GM20431 (cell line): ENCODE results near the gene NEIL3.

Source experiments
- in situ Hi-C: fragments of 300-500 bp; cut with MseI, MboI; formaldehyde crosslinking; loops from one replicate; pipeline ENCODE4 v1.15.0; 2020; ENCODE audit warnings: low sequenced_read_pairs; ENCODE audit not compliant: unreplicated experiment

The NEIL3 gene

GRCh38 chr4:177356921-177357320 lies 47.2 kb downstream of the NEIL3 start:
- in situ Hi-C loops = no loop called here

DNA sequence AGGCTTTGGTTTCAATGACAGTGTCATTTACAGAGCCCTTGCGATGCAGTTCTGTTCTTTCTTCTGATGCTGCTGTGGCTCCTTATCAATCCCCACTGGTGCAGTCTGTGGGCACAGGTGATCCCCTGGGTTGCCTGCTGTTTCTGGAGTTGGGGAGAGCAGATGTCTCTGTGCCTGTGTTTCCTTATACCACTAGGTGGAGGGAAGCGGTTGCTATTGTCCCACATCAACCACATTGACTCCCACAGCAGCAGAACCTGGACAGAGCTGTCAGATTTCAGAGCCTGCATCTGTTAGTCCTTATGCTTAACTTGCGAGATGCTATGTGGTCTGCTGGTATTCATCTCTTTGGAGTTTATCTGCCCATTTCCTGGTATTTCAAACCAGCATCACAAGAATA lies 57.7 kb downstream of the NEIL3 start:
- in situ Hi-C loops = no loop called here

GRCh38 chr4:177369372-177369771 lies 59.7 kb downstream of the NEIL3 start:
- in situ Hi-C loops = no loop called here

DNA sequence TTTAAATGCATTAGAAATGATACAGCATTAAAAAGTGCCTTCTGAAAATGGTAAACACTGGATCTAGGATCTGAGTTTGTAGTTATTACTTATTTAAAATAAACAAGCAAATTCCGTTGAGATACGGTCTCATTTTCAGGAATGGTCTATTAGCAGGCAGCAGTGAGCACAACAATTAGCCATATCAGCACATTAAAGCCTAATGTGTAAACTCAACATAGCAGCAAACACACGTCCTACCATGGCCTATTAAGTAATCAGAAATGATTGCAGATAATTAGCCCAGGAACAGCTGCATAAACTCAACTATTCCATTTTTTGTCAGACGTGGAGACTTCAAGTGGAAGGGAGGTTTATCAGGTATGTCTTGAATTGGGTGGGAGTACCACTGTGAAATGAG lies 61.8 kb downstream of the NEIL3 start:
- in situ Hi-C loops = no loop called here

DNA sequence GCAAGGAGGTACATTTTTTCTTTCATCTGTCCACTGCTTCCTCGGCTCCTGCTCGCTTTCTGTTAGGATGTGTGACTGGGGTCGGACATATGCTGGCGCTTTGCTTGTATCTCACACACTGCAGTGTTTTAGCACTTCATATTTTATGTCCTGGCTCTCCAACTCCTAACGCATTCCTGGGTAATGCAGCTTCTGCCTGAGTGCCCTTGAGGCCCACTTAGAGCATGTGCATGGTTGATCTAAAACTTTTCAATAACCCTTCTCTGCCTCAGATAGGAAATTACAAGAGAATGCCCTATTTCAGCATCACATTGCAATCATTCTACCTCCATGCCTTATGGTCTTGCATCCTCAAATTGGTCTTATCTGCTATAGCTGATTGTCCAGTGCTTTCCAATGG lies 65.3 kb downstream of the NEIL3 start:
- in situ Hi-C loops = no loop called here

- in situ Hi-C loops = no loop called here
Observed at GRCh38 chr4:177375372-177375771, 65.7 kb downstream of the NEIL3 start.

- in situ Hi-C loops = no loop called here
Observed at GRCh38 chr4:177376024-177376423, 66.3 kb downstream of the NEIL3 start.

- in situ Hi-C loops = no loop called here
Observed at GRCh38 chr4:177380730-177381287, 71.1 kb downstream of the NEIL3 start.

DNA sequence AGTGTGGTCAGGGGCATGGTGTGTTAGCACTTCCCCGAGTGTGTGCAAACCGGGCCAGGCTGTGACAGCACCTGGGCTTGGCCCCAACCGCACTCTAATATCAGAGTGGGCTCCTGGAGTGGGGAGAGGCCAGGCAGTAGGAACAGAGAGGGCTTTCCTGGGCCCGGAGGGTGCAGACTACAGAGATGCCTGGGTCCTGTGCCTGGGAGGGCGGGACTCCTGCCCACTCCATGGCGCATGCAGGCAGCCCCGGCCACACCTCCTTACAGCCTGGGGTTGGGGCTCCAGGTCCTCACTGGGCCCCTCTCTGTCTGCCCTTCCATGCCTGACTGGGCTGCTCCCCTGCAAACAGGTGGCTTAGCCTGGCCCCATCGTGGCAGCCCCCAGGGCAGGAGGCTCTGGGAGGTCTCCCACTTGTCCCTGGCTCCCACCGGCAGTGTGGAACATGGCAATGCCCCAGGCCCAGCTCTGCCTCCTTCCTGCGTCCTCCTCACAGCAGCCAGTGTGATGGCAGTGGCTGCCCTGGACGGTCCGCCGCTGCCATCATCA lies 72.2 kb downstream of the NEIL3 start:
- in situ Hi-C loops = no loop called here

GRCh38 chr4:177384856-177385397 lies 75.3 kb downstream of the NEIL3 start:
- in situ Hi-C loops = no loop called here

GRCh38 chr4:177385576-177386277 lies 76.1 kb downstream of the NEIL3 start:
- in situ Hi-C loops = no loop called here

GRCh38 chr4:177386278-177386815 lies 76.7 kb downstream of the NEIL3 start:
- in situ Hi-C loops = no loop called here

GRCh38 chr4:177391287-177391686 lies 81.6 kb downstream of the NEIL3 start:
- in situ Hi-C loops = no loop called here

DNA sequence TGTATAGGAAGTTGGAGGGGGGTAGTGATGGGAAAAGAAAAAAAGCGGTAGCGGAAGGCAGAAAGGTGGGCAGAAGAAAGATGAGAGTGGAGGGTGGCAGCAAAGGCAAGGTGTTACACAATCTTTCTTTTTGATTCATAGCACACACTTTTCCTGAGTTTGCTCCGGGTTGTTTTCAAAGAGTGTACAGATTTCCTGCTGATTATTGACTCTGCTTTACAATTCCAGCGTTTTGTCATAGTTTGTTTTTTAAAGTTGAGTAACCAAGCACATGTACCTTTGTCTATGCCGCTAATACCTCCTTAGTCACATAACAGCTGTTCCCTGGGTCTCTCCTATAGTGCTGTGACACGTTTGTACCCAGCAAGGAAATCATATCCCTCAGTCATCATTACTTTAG lies 82.3 kb downstream of the NEIL3 start:
- in situ Hi-C loops = no loop called here

- in situ Hi-C loops = no loop called here
Observed at GRCh38 chr4:177393236-177393635, 83.6 kb downstream of the NEIL3 start.

DNA sequence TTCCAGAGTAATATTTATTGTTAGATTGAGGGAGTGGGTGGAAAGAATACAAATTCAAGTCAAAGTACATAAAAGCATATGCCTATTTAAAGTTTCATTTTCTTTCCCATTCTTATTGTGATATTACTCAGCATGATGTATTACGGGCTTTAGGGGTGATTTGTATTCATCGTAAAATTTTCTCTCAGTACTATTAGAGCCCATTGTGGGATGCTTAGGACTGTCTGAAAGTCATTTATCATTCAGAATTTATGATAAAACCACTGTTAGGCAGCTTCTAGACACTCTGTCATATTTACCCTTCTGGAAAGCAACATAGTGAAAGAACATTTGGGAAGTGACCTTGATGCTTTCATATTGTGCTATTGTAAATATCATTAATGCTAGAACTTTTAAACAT lies 86.7 kb downstream of the NEIL3 start:
- in situ Hi-C loops = no loop called here

DNA sequence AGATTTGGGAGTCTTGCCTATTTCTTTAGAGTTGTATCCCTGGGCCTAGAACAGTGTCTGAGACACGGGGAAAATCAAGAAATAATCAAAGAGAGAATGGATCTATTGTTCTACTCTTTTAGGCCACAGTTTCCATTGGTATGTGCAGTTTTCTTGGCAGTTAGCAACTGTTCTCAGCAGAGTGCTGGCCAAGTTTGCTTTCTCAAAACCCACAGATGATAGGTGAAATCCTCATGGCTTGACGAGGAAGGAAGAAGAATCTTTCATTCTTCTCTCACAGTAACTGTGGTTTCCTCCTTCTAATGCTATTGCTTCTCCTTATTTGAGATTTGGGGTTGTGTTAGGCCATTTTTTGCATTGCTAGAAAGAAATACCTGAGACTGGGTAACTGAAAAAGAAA lies 90.4 kb downstream of the NEIL3 start:
- in situ Hi-C loops = no loop called here

DNA sequence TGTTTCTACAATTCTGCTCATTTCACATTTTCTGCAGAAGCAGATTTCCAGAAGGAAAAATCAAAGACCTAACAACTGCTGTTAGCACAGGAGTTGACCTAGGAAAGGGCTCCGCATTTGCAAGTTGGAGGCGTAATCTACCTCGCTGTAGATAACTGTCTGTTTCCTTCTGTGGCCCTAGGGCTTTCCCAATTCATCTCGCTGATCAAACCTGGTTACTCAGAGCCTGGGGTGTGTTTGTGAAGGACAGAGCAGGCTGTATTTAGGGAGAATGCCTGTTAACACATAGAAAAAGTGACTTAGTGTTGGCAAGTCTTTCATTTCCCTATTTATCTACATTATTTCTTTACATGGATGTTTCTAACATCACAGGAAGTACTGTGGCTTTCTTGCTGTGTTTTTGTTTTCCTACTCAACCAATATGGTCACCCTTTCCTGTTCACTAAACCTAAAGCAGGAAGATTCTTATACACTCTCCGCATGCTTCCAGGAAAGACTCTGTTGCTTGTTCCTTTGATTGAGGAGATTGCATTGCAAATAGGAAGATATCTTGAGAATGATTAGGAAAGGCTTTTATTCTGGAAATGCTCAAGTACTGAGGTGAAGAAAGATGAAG lies 92.1 kb downstream of the NEIL3 start:
- in situ Hi-C loops = no loop called here

- in situ Hi-C loops = no loop called here
Observed at GRCh38 chr4:177403746-177404145, 94.1 kb downstream of the NEIL3 start.

DNA sequence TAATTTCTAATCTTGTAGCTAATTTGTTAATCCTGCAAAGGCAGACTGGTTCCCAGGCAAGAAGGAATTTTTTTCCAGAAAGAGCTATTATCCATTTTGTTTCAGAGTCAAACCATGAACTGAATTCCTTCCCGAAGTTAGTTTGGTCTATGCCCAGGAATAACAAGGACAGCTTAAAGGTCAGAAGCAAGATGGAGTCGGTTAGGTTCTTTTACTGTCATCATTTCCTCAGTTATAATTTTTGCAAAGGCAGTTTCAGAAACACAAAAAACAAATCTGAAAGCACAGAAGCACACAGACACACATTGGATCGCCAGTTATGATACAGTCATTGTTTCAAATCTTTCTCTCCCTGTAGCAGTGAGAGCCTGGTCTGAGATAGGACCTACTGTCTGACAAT lies 94.7 kb downstream of the NEIL3 start:
- in situ Hi-C loops = no loop called here

- in situ Hi-C loops = no loop called here
Observed at GRCh38 chr4:177404986-177405385, 95.3 kb downstream of the NEIL3 start.
